NCI-H1417 treated with DMSO at 0.1 percent for 48 hours (cell line): ENCODE data around the gene MUC5AC.
"Not testable (repeated sequence)": the region's sequence is repeated elsewhere in the genome, so short reads cannot be mapped to it uniquely, and the experiment has no call there.

Source experiments
- DNase-seq: peaks from one replicate; lab custom pipeline; 2025; lab: John Stamatoyannopoulos, UW

MUC5AC gene

DNA sequence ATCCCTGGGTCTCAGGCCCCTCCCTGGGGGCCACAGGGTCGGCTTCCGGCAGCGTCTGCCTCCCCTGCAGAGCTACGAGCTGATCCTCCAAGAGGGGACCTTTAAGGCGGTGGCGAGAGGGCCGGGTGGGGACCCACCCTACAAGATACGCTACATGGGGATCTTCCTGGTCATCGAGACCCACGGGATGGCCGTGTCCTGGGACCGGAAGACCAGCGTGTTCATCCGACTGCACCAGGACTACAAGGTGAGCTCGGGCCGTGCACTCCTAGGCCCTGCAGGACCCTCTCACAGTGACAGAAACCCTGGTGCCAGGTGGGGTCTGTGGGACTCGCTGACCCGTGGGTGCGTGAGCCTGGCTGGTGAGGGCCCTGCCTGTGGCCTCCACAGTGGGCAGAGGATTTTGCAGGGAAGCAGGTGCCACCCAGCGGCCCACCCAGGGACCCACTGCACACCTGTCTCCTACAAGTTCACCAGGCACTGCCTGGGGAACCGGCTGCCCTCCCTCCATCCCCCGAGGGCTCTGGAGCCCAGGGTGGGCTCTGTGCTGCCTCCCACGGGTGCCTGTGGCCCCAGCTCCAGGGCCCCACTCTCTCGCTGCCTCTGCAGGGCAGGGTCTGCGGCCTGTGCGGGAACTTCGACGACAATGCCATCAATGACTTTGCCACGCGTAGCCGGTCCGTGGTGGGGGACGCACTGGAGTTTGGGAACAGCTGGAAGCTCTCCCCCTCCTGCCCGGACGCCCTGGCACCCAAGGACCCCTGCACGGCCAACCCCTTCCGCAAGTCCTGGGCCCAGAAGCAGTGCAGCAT, 78.8 kb downstream of the MUC5AC start:
- DNase-seq, result no peak

GRCh38 chr11:1237128-1237580, 79.4 kb downstream of the MUC5AC start:
- DNase-seq, result no peak

GRCh38 chr11:1237851-1238250, 80.1 kb downstream of the MUC5AC start:
- no peak for DNase-seq

DNA sequence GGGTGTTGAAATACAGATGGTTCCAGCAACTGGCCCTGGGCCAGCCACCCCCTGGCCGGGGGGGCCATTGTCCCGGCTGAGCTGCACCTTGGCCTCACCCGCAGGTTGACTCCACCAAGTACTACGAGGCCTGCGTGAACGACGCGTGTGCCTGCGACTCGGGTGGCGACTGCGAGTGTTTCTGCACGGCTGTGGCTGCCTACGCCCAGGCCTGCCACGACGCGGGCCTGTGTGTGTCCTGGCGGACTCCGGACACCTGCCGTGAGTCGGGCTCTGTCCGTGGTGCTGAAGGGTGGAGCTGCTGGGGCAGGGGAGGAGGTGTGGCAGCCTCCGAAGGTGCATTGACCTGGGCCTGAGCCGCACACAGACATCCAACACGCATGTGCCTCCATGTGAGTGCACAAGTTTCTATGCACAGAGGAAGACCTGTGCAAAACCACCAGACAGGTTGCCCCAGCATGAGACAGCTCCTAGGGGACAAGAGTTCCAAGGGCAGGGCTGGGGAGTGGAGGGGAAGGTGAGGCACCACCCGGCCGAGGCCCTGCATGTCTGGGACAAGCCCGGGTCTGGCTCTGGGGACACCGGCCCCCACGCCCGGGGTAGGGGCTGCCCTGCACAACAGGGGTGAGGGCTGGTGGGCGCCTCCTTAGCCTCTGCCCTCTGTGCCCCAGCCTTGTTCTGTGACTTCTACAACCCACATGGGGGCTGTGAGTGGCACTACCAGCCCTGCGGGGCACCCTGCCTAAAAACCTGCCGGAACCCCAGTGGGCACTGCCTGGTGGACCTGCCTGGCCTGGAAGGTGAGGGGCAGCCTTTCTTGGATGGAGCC, 81.2 kb downstream of the MUC5AC start:
- no peak for DNase-seq

GRCh38 chr11:1239596-1240205, 81.9 kb downstream of the MUC5AC start:
- DNase-seq, result no peak

GRCh38 chr11:1240771-1241170, 83.0 kb downstream of the MUC5AC start:
- no peak for DNase-seq

GRCh38 chr11:1241706-1242105, 84.0 kb downstream of the MUC5AC start:
- DNase-seq, result no peak

DNA sequence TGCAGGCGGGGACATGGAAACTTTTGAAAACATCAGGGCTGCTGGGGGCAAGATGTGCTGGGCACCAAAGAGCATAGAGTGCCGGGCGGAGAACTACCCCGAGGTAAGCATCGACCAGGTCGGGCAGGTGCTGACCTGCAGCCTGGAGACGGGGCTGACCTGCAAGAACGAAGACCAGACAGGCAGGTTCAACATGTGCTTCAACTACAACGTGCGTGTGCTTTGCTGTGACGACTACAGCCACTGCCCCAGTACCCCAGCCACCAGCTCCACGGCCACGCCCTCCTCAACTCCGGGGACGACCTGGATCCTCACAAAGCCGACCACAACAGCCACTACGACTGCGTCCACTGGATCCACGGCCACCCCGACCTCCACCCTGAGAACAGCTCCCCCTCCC, 84.5 kb downstream of the MUC5AC start:
- no peak for DNase-seq

DNA sequence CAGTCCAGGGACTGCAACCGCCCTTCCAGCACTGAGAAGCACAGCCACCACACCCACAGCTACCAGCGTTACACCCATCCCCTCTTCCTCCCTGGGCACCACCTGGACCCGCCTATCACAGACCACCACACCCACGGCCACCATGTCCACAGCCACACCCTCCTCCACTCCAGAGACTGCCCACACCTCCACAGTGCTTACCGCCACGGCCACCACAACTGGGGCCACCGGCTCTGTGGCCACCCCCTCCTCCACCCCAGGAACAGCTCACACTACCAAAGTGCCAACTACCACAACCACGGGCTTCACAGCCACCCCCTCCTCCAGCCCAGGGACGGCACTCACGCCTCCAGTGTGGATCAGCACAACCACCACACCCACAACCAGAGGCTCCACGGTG, 85.0 kb downstream of the MUC5AC start:
- not testable (repeated sequence) for DNase-seq

- not testable (repeated sequence) for DNase-seq
These were observed 85.8 kb downstream of the MUC5AC start for GRCh38 chr11:1243521-1243920.

- DNase-seq, result not testable (repeated sequence)
These were observed 86.8 kb downstream of the MUC5AC start for GRCh38 chr11:1244557-1244956.

DNA sequence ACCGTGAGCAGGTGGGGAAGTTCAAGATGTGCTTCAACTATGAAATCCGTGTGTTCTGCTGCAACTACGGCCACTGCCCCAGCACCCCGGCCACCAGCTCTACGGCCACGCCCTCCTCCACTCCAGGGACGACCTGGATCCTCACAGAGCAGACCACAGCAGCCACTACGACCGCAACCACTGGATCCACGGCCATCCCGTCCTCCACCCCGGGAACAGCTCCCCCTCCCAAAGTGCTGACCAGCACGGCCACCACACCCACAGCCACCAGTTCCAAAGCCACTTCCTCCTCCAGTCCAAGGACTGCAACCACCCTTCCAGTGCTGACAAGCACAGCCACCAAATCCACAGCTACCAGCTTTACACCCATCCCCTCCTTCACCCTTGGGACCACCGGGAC, 88.0 kb downstream of the MUC5AC start:
- DNase-seq, result not testable (repeated sequence)

- not testable (repeated sequence) for DNase-seq
These were observed 88.5 kb downstream of the MUC5AC start for GRCh38 chr11:1246301-1246700.

GRCh38 chr11:1247026-1247425, 89.3 kb downstream of the MUC5AC start:
- DNase-seq, result not testable (repeated sequence)

DNA sequence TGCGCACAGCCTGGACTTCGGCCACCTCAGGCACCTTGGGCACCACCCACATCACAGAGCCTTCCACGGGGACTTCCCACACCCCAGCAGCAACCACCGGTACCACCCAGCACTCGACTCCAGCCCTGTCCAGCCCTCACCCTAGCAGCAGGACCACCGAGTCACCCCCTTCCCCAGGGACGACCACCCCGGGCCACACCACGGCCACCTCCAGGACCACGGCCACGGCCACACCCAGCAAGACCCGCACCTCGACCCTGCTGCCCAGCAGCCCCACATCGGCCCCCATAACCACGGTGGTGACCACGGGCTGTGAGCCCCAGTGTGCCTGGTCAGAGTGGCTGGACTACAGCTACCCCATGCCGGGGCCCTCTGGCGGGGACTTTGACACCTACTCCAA, 91.2 kb downstream of the MUC5AC start:
- not testable (repeated sequence) for DNase-seq

GRCh38 chr11:1250411-1250810, 92.7 kb downstream of the MUC5AC start:
- not testable (repeated sequence) for DNase-seq
